Measurements from ENCODE around the gene SCAF11. TPM values are rescaled to one million over a fixed set of nuclear protein-coding genes. Genes with fewer than 3 reads are reported as not detected.
"Not testable (repeated sequence)": the region's sequence is repeated elsewhere in the genome, so short reads cannot be mapped to it uniquely, and the experiment has no call there.

SCAF11 gene
- total RNA-seq (100 to 1,000 TPM in 1 of 2 donors, 10 to 100 TPM in 1; 88.7 to 102 TPM), polyA plus RNA-seq (ENCODE audit: insufficient read length in 2 of 2) (10 to 100 TPM; 56.9 to 59.4 TPM)
- long read RNA-seq, donor 1, full-length matches to known transcripts, result 18 of 18 reads
- long read RNA-seq, donor 1, partial matches to known transcripts, result 0 of 18 reads
- long read RNA-seq, donor 1, other reads (novel, unspliced or antisense), result 0 of 18 reads
- long read RNA-seq, donor 2, partial matches to known transcripts, result 0 of 4 reads
- long read RNA-seq, donor 2, other reads (novel, unspliced or antisense), result 0 of 4 reads
- long read RNA-seq, donor 3, full-length matches to known transcripts, result 9 of 9 reads
- long read RNA-seq, donor 3, partial matches to known transcripts, result 0 of 9 reads
- long read RNA-seq, donor 3, other reads (novel, unspliced or antisense), result 0 of 9 reads
- long read RNA-seq, donor 4, full-length matches to known transcripts, result 10 of 16 reads
- long read RNA-seq, donor 4, partial matches to known transcripts, result 6 of 16 reads
- long read RNA-seq, donor 4, other reads (novel, unspliced or antisense), result 0 of 16 reads

GRCh38 chr12:45990468-45991283 lies at the start of gene SCAF11:
Gene SCAF11 (minus strand): TSS chr12:45990574. CDS start chr12:45964167, 26,407 bp downstream.
- Histone ChIP-seq H3K9me3 (ENCODE audit: control insufficient read depth, insufficient read depth, low read length) (no peaks in the 10 kb centered on the region), H3K27ac (ENCODE audit: low read depth, low read length) (peak within 1 kb of the TSS; percentile 100), H3K4me3 (ENCODE audit: low read depth, low read length) (peak within 1 kb of the TSS; percentile 97), H3K36me3 (ENCODE audit: control insufficient read depth, insufficient read depth, low read length) (no peaks in the 10 kb centered on the region), H3K27me3 (ENCODE audit: control insufficient read depth, insufficient read depth, low read length) (no peaks in the 10 kb centered on the region), H3K4me1 (ENCODE audit: control insufficient read depth, insufficient read depth, low read length) (peaks cover 9% of the 10 kb centered on the region)
- DNase-seq (ENCODE audit: low read depth in 4 of 6, low spot score in 6 of 6), result peak; percentile 100
- 0% methylated on average over 51 of the region's 54 CpGs for WGBS (ENCODE audit: insufficient coverage)

GRCh38 chr12:46037066-46037465 lies 46.7 kb upstream of the SCAF11 start:
- H3K4me3 ChIP-seq (ENCODE audit: low read depth, low read length); H3K4me1 ChIP-seq (ENCODE audit: control insufficient read depth, insufficient read depth, low read length); H3K27me3 ChIP-seq (ENCODE audit: control insufficient read depth, insufficient read depth, low read length); H3K9me3 ChIP-seq (ENCODE audit: control insufficient read depth, insufficient read depth, low read length); H3K36me3 ChIP-seq (ENCODE audit: control insufficient read depth, insufficient read depth, low read length); H3K27ac ChIP-seq (ENCODE audit: low read depth, low read length); DNase-seq (ENCODE audit: low read depth in 4 of 6, low spot score in 6 of 6): not testable (repeated sequence)
- WGBS (ENCODE audit: insufficient coverage), result 67% methylated on average over 2 of the region's 4 CpGs

- Histone ChIP-seq H3K4me3 (ENCODE audit: low read depth, low read length) (no peak overlapping the region), H3K9me3 (ENCODE audit: control insufficient read depth, insufficient read depth, low read length) (peaks cover 6% of the 10 kb centered on the region), H3K27me3 (ENCODE audit: control insufficient read depth, insufficient read depth, low read length) (no peaks in the 10 kb centered on the region), H3K4me1 (ENCODE audit: control insufficient read depth, insufficient read depth, low read length) (no peaks in the 10 kb centered on the region), H3K36me3 (ENCODE audit: control insufficient read depth, insufficient read depth, low read length) (no peaks in the 10 kb centered on the region), H3K27ac (ENCODE audit: low read depth, low read length) (no peak overlapping the region)
- no peak for DNase-seq (ENCODE audit: low read depth in 4 of 6, low spot score in 6 of 6)
Observed at GRCh38 chr12:46027172-46027571, 36.8 kb upstream of the SCAF11 start.

GRCh38 chr12:46024099-46024498 lies 33.7 kb upstream of the SCAF11 start:
- H3K36me3 ChIP-seq (ENCODE audit: control insufficient read depth, insufficient read depth, low read length), result no peaks in the 10 kb centered on the region
- WGBS (ENCODE audit: insufficient coverage), result 91% methylated on average over 2 of the region's 2 CpGs
- H3K27ac ChIP-seq (ENCODE audit: low read depth, low read length), result no peak overlapping the region
- no peak for DNase-seq (ENCODE audit: low read depth in 4 of 6, low spot score in 6 of 6)
- H3K4me3 ChIP-seq (ENCODE audit: low read depth, low read length), result no peak overlapping the region
- no peaks in the 10 kb centered on the region for H3K4me1 ChIP-seq (ENCODE audit: control insufficient read depth, insufficient read depth, low read length)
- peaks cover 6% of the 10 kb centered on the region for H3K9me3 ChIP-seq (ENCODE audit: control insufficient read depth, insufficient read depth, low read length)
- no peaks in the 10 kb centered on the region for H3K27me3 ChIP-seq (ENCODE audit: control insufficient read depth, insufficient read depth, low read length)

GRCh38 chr12:46020768-46021167 lies 30.4 kb upstream of the SCAF11 start:
- Histone ChIP-seq H3K4me1 (ENCODE audit: control insufficient read depth, insufficient read depth, low read length) (no peaks in the 10 kb centered on the region), H3K4me3 (ENCODE audit: low read depth, low read length) (no peak overlapping the region), H3K9me3 (ENCODE audit: control insufficient read depth, insufficient read depth, low read length) (no peaks in the 10 kb centered on the region), H3K27me3 (ENCODE audit: control insufficient read depth, insufficient read depth, low read length) (no peaks in the 10 kb centered on the region), H3K36me3 (ENCODE audit: control insufficient read depth, insufficient read depth, low read length) (no peaks in the 10 kb centered on the region), H3K27ac (ENCODE audit: low read depth, low read length) (no peak overlapping the region)
- no peak for DNase-seq (ENCODE audit: low read depth in 4 of 6, low spot score in 6 of 6)

- H3K36me3 ChIP-seq (ENCODE audit: control insufficient read depth, insufficient read depth, low read length); DNase-seq (ENCODE audit: low read depth in 4 of 6, low spot score in 6 of 6); H3K4me1 ChIP-seq (ENCODE audit: control insufficient read depth, insufficient read depth, low read length); H3K9me3 ChIP-seq (ENCODE audit: control insufficient read depth, insufficient read depth, low read length); H3K4me3 ChIP-seq (ENCODE audit: low read depth, low read length); H3K27me3 ChIP-seq (ENCODE audit: control insufficient read depth, insufficient read depth, low read length); H3K27ac ChIP-seq (ENCODE audit: low read depth, low read length): not testable (repeated sequence)
- WGBS (ENCODE audit: insufficient coverage), result 78% methylated on average over 3 of the region's 4 CpGs
Observed at GRCh38 chr12:46018712-46019111, 28.3 kb upstream of the SCAF11 start.

GRCh38 chr12:46017866-46018375 lies 27.5 kb upstream of the SCAF11 start:
- H3K36me3 ChIP-seq (ENCODE audit: control insufficient read depth, insufficient read depth, low read length); DNase-seq (ENCODE audit: low read depth in 4 of 6, low spot score in 6 of 6); H3K27ac ChIP-seq (ENCODE audit: low read depth, low read length); H3K27me3 ChIP-seq (ENCODE audit: control insufficient read depth, insufficient read depth, low read length); H3K4me1 ChIP-seq (ENCODE audit: control insufficient read depth, insufficient read depth, low read length); H3K9me3 ChIP-seq (ENCODE audit: control insufficient read depth, insufficient read depth, low read length); H3K4me3 ChIP-seq (ENCODE audit: low read depth, low read length): not testable (repeated sequence)
- 91% methylated on average over 27 of the region's 33 CpGs for WGBS (ENCODE audit: insufficient coverage)

GRCh38 chr12:46005823-46006222 lies 15.4 kb upstream of the SCAF11 start:
- no peaks in the 10 kb centered on the region for H3K27me3 ChIP-seq (ENCODE audit: control insufficient read depth, insufficient read depth, low read length)
- H3K9me3 ChIP-seq (ENCODE audit: control insufficient read depth, insufficient read depth, low read length), result no peaks in the 10 kb centered on the region
- no peaks in the 10 kb centered on the region for H3K36me3 ChIP-seq (ENCODE audit: control insufficient read depth, insufficient read depth, low read length)
- H3K4me3 ChIP-seq (ENCODE audit: low read depth, low read length), result no peak overlapping the region
- H3K27ac ChIP-seq (ENCODE audit: low read depth, low read length), result no peak overlapping the region
- WGBS (ENCODE audit: insufficient coverage), result 100% methylated on average over 1 of the region's 3 CpGs
- no peak for DNase-seq (ENCODE audit: low read depth in 4 of 6, low spot score in 6 of 6)
- no peaks in the 10 kb centered on the region for H3K4me1 ChIP-seq (ENCODE audit: control insufficient read depth, insufficient read depth, low read length)

GRCh38 chr12:46005151-46005797 lies 14.9 kb upstream of the SCAF11 start:
- Histone ChIP-seq H3K27me3 (ENCODE audit: control insufficient read depth, insufficient read depth, low read length) (no peaks in the 10 kb centered on the region), H3K4me3 (ENCODE audit: low read depth, low read length) (no peak overlapping the region), H3K9me3 (ENCODE audit: control insufficient read depth, insufficient read depth, low read length) (no peaks in the 10 kb centered on the region), H3K4me1 (ENCODE audit: control insufficient read depth, insufficient read depth, low read length) (no peaks in the 10 kb centered on the region), H3K36me3 (ENCODE audit: control insufficient read depth, insufficient read depth, low read length) (no peaks in the 10 kb centered on the region), H3K27ac (ENCODE audit: low read depth, low read length) (no peak overlapping the region)
- DNase-seq (ENCODE audit: low read depth in 4 of 6, low spot score in 6 of 6), result no peak
- no CpG with 5 or more reads among the region's 2 CpGs for WGBS (ENCODE audit: insufficient coverage)
